Uterus (tissue), 2 donors: ENCODE results near the gene CDHR4.

ENCODE experiments used
- POLR2A ChIP-seq, 2 donors: fragments of 450-650 bp; IDR thresholded peaks; one replicate each; pipeline ENCODE4 v1.6.1; 2016; ENCODE audit warnings: antibody characterized with exemption in 2 of 2, mild to moderate bottlenecking in 1 of 2, moderate library complexity in 1 of 2
- TF ChIP-seq, protein P1 (sequence below), 4 experiments: fragments of 200-600 bp in 2 of 4; fragments of 450-650 bp in 2 of 4; sonication (generic) in 2 of 4; IDR thresholded peaks; one replicate each; pipeline ENCODE4 v1.5.1; 2016 to 2019; ENCODE audit warnings: antibody characterized with exemption in 4 of 4, mild to moderate bottlenecking in 2 of 4, moderate library complexity in 1 of 4

DNA sequence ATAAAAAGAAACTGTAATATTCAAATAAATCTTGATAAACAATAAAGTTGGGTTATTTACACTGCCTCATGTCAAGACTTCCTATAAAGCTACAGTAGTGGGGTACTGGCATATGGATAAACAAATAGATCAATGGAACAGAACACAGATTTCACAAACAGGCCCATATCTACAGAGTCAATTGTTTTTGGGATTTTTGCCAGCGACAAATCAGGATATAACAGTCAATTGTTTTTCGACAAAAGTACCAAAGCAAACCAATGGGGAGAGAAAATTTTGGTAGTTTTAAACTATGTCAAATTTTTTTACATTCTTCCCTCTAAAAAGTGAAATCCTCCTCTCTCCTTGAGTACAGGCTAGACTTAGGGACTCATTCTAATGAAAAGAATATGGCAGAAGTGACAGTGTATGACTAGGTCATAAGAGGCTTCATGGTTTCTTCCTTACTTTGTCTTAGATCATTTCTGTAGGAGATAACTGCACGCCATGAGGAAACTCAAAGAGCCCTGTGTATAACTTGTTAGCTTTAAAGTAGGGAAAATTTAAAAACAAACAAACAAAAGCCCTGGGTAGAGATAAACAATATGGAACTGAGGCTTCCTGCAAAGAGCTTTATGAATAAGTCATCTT is 30.3 kb downstream of the CDHR4 start:
- TF ChIP-seq, protein P1, sequence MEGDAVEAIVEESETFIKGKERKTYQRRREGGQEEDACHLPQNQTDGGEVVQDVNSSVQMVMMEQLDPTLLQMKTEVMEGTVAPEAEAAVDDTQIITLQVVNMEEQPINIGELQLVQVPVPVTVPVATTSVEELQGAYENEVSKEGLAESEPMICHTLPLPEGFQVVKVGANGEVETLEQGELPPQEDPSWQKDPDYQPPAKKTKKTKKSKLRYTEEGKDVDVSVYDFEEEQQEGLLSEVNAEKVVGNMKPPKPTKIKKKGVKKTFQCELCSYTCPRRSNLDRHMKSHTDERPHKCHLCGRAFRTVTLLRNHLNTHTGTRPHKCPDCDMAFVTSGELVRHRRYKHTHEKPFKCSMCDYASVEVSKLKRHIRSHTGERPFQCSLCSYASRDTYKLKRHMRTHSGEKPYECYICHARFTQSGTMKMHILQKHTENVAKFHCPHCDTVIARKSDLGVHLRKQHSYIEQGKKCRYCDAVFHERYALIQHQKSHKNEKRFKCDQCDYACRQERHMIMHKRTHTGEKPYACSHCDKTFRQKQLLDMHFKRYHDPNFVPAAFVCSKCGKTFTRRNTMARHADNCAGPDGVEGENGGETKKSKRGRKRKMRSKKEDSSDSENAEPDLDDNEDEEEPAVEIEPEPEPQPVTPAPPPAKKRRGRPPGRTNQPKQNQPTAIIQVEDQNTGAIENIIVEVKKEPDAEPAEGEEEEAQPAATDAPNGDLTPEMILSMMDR (IDR thresholded peaks at IDR 0.05), result no peak
- TF ChIP-seq POLR2A (IDR thresholded peaks at IDR 0.05), result no peak
